HG03139 (cell line): ENCODE data around the gene MGAT4A.

Source experiments
- ATAC-seq: cut with Tn5 transposase; IDR thresholded peaks from one replicate; pipeline ENCODE4 v1.9.1; 2021; ENCODE audit not compliant: unreplicated experiment

MGAT4A gene

GRCh38 chr2:98704499-98705332 lies 26.2 kb downstream of the MGAT4A start:
- no peak for ATAC-seq

GRCh38 chr2:98703738-98704137 lies 27.2 kb downstream of the MGAT4A start:
- no peak for ATAC-seq

- ATAC-seq: no peak
Observed at GRCh38 chr2:98702858-98703620, 27.9 kb downstream of the MGAT4A start.

- no peak for ATAC-seq
Observed at GRCh38 chr2:98702127-98702802, 28.7 kb downstream of the MGAT4A start.

- ATAC-seq: no peak
Observed at GRCh38 chr2:98701230-98701629, 29.7 kb downstream of the MGAT4A start.

- ATAC-seq: no peak
Observed at GRCh38 chr2:98698896-98699295, 32.0 kb downstream of the MGAT4A start.

- ATAC-seq: no peak
Observed at GRCh38 chr2:98697651-98698337, 33.1 kb downstream of the MGAT4A start.

- ATAC-seq: no peak
Observed at GRCh38 chr2:98696200-98696599, 34.7 kb downstream of the MGAT4A start.

- no peak for ATAC-seq
Observed at GRCh38 chr2:98695255-98695654, 35.7 kb downstream of the MGAT4A start.

GRCh38 chr2:98693477-98693876 lies 37.5 kb downstream of the MGAT4A start:
- ATAC-seq: no peak

- no peak for ATAC-seq
Observed at GRCh38 chr2:98692090-98693054, 38.6 kb downstream of the MGAT4A start.

- ATAC-seq: no peak
Observed at GRCh38 chr2:98691303-98691702, 39.6 kb downstream of the MGAT4A start.

- no peak for ATAC-seq
Observed at GRCh38 chr2:98685930-98686887, 44.7 kb downstream of the MGAT4A start.

- no peak for ATAC-seq
Observed at GRCh38 chr2:98683728-98684127, 47.2 kb downstream of the MGAT4A start.

GRCh38 chr2:98676742-98677141 lies 54.2 kb downstream of the MGAT4A start:
- no peak for ATAC-seq

- no peak for ATAC-seq
Observed at GRCh38 chr2:98674233-98674964, 56.5 kb downstream of the MGAT4A start.

- no peak for ATAC-seq
Observed at GRCh38 chr2:98669675-98670074, 61.3 kb downstream of the MGAT4A start.

- ATAC-seq: no peak
Observed at GRCh38 chr2:98665677-98666076, 65.3 kb downstream of the MGAT4A start.
